ENCODE results near the gene THPO. TPM values are rescaled to one million over a fixed set of nuclear protein-coding genes. Genes with fewer than 3 reads are reported as not detected.

Gene THPO
- total RNA-seq, 1 experiment from 2014 or later = not detected

GRCh38 chr3:184368586-184369183, 9.3 kb downstream of the THPO start:
- no peak for DNase-seq (ENCODE audit: extremely low read depth, low read depth)

- DNase-seq (ENCODE audit: extremely low read depth, low read depth) = no peak
Observed at GRCh38 chr3:184368116-184368515, 9.9 kb downstream of the THPO start.

GRCh38 chr3:184366619-184367289, 11.3 kb downstream of the THPO start:
- no peak for DNase-seq (ENCODE audit: extremely low read depth, low read depth)

- peak; percentile 95 for DNase-seq (ENCODE audit: extremely low read depth, low read depth)
Observed at GRCh38 chr3:184362668-184363546, 15.1 kb downstream of the THPO start.

- peak; percentile 56 for DNase-seq (ENCODE audit: extremely low read depth, low read depth)
Observed at GRCh38 chr3:184361932-184362667, 15.9 kb downstream of the THPO start.

- no peak for DNase-seq (ENCODE audit: extremely low read depth, low read depth)
Observed at GRCh38 chr3:184361532-184361931, 16.5 kb downstream of the THPO start, which contains the start of the genes CLCN2 and POLR2H. TSS of gene CLCN2 (minus strand) at chr3:184361605. CDS start at chr3:184361479, 126 bp downstream. TSS of gene POLR2H (plus strand) at chr3:184361710. CDS start at chr3:184363493, 1,783 bp downstream.

- DNase-seq (ENCODE audit: extremely low read depth, low read depth) = no peak
Observed at GRCh38 chr3:184360929-184361531, 17.0 kb downstream of the THPO start.

- DNase-seq (ENCODE audit: extremely low read depth, low read depth) = no peak
Observed at GRCh38 chr3:184360070-184360928, 17.7 kb downstream of the THPO start.

- no peak for DNase-seq (ENCODE audit: extremely low read depth, low read depth)
Observed at GRCh38 chr3:184359610-184360009, 18.4 kb downstream of the THPO start.

- no peak for DNase-seq (ENCODE audit: extremely low read depth, low read depth)
Observed at GRCh38 chr3:184358921-184359350, 19.1 kb downstream of the THPO start.

- DNase-seq (ENCODE audit: extremely low read depth, low read depth) = no peak
Observed at GRCh38 chr3:184358124-184358767, 19.8 kb downstream of the THPO start.

GRCh38 chr3:184357248-184358123, 20.5 kb downstream of the THPO start:
- no peak for DNase-seq (ENCODE audit: extremely low read depth, low read depth)

GRCh38 chr3:184355261-184356040, 22.6 kb downstream of the THPO start:
- DNase-seq (ENCODE audit: extremely low read depth, low read depth) = no peak

- DNase-seq (ENCODE audit: extremely low read depth, low read depth) = no peak
Observed at GRCh38 chr3:184354754-184355153, 23.3 kb downstream of the THPO start.

- DNase-seq (ENCODE audit: extremely low read depth, low read depth) = no peak
Observed at GRCh38 chr3:184354121-184354728, 23.8 kb downstream of the THPO start.

GRCh38 chr3:184353546-184353941, 24.5 kb downstream of the THPO start:
- DNase-seq (ENCODE audit: extremely low read depth, low read depth) = no peak

Measured in NCI-H460 (cell line).